ENCODE measurements around the gene DCBLD2.

Gene DCBLD2

DNA sequence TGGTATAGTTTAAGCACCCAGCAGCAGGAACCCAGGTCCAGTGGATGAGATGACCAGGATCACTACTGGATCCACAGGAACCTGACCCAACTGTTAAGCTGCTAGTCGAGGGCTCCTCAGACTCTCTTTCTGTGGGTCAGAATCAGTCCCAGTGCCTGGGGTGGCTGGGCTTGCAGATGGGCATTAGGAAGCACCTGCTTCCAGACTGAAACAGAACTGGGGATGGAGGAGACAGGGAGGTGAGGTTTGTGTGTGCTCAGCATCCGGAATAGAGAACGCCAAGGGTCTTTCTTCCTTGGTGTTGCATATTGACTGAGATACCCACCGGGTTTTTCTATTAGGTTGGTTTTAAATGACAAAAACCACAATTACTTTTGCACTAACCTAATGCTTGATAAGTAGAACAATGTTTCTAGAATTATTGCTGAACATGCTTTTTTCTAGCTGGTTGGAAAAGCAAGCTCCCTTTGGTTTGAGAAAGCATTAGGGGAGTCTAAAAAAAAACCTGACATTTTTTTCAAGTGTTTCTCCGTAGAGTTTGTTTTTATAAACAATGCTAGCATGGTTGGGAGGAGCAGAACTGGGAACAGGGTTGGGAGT is 137.6 kb downstream of the DCBLD2 start:
- DNase-seq = no peak

DNA sequence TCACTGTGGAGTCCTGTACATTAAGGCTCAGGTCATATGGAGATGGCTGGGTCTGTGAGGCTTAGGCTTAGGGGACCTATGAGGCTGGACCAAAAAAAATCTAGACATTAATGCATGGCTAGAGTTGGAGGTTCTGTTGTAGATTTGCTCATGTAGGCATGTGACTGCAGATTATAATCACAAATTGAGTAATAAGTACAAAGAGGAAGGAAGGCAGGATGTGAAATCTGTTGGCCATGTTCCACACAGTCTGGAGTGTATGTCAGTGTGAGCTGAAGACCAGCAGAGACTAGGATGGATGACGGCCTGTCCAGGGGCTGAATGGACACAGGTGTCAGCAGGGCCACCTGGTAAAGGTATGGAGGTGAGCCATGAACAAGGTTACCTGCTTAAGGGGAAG is 138.4 kb downstream of the DCBLD2 start, which contains the start of gene ST3GAL6:
Gene ST3GAL6 (plus strand): TSS at position 265 of the 400 bp plus-strand sequence. CDS start 5,101 bp downstream, outside the sequence.
- DNase-seq = no peak

- no peak for DNase-seq
Observed at GRCh38 chr3:98761643-98762229, 139.8 kb downstream of the DCBLD2 start.

DNA sequence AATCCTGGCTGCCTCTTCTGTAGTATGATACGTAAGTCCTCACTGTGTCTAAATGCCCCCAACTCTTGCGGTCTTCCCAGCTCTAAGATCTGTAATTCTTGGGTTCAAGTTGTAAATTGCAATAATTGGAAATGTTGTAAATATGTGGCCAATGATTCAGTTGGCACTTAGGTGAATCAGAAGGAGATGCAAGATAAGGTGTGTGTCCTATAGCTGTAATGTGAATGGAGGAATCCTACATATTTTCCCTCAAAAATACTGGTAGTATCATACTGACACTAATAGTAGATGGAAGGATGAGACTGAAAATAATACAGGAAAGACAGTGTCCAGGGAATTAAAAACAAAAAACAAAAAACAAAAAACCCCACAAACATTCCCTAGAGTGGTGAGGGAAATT is 141.9 kb downstream of the DCBLD2 start:
- DNase-seq = no peak

DNA sequence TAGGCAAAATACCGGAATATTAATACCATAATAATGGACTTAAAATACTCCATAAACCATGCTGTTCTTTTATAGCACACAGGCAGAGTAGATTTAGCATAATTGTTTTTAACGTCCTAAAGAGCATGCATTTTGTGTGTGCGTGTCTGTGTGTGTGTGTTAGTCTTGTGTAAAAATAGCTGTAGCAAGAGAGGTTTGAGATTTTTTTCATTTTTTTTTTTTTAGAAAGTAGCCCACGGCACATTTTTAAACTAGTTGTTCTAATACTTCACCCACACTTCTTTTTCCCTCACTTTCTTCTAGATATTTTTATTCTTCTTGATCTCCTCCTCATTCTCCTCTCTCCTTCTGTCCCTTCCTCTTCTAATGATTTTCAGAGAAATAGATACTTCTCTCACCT is 145.9 kb downstream of the DCBLD2 start:
- DNase-seq = no peak

- DNase-seq = no peak
Observed at GRCh38 chr3:98754483-98754882, 147.0 kb downstream of the DCBLD2 start.

DNA sequence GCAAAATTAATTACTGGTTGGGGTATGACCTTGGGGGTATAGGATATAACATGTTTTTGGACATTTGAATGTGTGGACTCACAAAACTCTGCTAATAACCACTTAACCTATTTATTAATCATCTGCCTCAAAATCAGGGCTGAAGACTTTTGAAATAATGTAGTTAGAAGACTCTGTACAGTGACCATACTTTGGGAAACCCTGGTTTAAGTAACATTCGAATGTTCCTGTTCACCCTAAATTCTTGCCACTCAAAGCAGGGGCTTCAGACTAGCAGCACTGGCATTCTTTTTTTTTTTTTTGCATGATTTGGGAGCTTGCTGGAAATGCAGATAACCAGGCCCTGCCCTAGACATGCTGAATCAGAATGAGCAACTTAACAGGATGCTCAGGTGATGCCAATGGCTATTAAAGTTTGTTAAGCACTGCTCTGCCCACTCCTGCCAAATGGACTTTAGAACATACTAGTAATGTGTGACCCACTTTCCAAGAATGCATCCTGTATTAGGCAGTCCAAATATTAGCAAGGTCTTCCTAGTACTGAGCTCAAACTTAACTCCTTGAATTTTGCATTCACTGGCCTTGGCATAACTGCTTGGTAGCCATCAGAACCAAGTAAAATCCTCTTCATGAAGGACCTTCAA is 151.1 kb downstream of the DCBLD2 start:
- DNase-seq = no peak

DNA sequence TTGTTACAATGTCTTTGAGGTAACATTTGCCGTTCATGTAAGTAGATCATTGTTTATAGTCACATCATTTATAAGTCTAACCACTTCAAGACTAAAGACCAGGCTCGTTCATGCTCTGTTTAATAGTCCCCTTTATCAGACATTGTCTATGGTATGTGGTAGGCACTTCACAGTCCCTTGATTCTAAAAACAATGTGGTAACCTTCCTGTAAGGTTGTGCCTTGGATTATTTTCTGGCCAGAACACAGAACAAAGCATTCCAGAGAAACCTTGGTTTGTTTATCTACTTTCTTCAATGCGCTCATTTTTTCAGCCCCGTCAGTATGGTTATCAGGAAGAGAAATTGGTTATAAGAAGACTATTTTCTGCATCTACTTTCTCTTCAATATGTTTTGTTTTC is 154.6 kb downstream of the DCBLD2 start:
- DNase-seq = no peak

DNA sequence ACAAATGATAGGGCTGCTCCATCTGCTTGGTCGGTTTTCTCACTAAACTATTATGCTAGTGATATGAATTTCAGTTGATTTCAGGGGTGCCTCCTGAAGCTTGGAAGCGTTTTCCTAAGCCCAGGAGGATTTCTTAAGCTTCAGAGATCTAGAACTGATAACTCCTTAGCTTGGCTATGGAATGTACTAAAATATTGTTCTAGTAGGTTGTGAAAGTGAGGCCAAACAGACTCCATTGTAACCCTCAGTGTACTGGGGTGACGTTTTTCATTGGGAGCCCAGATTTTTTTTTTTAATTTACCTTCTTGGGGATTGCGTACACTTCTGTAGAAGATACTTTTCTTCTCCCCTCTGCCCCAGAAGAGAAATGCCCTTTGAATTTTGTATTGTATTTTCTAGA is 155.4 kb downstream of the DCBLD2 start:
- DNase-seq = no peak

Measured in activated CD4-positive, alpha-beta T cell treated with anti-CD3 and anti-CD28 coated beads, Interleukin-2, amount 50 U/mL, for 4 hours (primary cell).